Neural progenitor cell (in vitro differentiated cells): ENCODE data around the gene RAD51AP1.

ENCODE experiments used
- CTCF ChIP-seq: fragments of 200-600 bp; sonication (generic); IDR thresholded peaks from 2 replicates; pipeline ENCODE4 v1.5.1; 2017; ENCODE audit warnings: antibody characterized with exemption, mild to moderate bottlenecking
- EZH2 ChIP-seq: fragments of 200-600 bp; sonication (generic); IDR thresholded peaks from 2 replicates; pipeline ENCODE4 v1.6.1; 2017; ENCODE audit warnings: antibody characterized with exemption, mild to moderate bottlenecking, moderate library complexity
- EZH2phosphoT487 ChIP-seq: fragments of 200-600 bp; sonication (generic); IDR thresholded peaks from 2 replicates; pipeline ENCODE4 v1.6.1; 2017; ENCODE audit warnings: antibody characterized with exemption

GRCh38 chr12:4580281-4580688, 41.6 kb downstream of the RAD51AP1 start:
- TF ChIP-seq CTCF, result no peak
- no peak for TF ChIP-seq EZH2
- no peak for TF ChIP-seq EZH2phosphoT487
